HG02798 (cell line): ENCODE data around the gene LGR4.

ENCODE experiments used
- ATAC-seq: cut with Tn5 transposase; IDR thresholded peaks from one replicate; pipeline ENCODE4 v1.9.1; 2021; ENCODE audit warnings: mild to moderate bottlenecking; ENCODE audit not compliant: unreplicated experiment, poor library complexity

The LGR4 gene

DNA sequence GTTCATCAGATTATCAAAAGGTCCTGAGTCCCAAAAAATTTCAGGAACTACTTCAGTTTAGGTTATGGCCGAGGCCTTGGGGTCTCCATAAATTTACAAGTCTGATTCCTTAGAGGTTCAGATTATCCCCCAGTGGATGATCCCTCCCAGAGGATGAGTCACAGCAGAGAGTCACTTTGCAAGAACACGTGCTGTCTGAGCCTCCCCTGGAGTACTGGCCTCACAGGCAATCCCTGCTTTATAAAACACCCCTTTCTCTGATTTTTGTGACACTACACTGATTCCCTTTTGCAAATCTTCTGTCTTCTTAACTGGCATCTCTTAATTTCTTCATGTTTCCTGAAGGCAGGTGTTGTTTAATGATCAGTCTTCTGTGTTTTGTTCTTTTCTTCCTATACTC is 154.8 kb downstream of the LGR4 start:
- no peak for ATAC-seq
